HepG2 (cell line): ENCODE results near the gene P3H2. TPM values are rescaled to one million over a fixed set of nuclear protein-coding genes. Genes with fewer than 3 reads are reported as not detected.

Source experiments
- ATAC-seq: fragments of 200-7000 bp; cut with Tn5 transposase; 3 replicates; pipeline ENCODE4 v1.9.1; 2020; ENCODE audit warnings: mild to moderate bottlenecking, moderate library complexity
- BruUV-seq: library from RNA; stranded (reverse); fragments of 400-500 nt; replicated peaks from 2 replicates; lab custom pipeline; 2021; lab: Mats Ljungman, UMichigan
- CTCF ChIA-PET: fragments of 300-600 bp; formaldehyde crosslinking; extraction: SDS; loops from one replicate; lab custom pipeline; 2021; ENCODE audit warnings: low total read pairs, inconsistent platforms, low intra/inter-chr PET ratio; lab: Yijun Ruan, JAX
- POLR2A ChIA-PET: fragments of 350-600 bp; sonication (Branson Sonifier 250); formaldehyde crosslinking; loops from one replicate; lab custom pipeline; 2020; ENCODE audit warnings: antibody characterized with exemption, inconsistent platforms; lab: Yijun Ruan, JAX
- DNase-seq: peaks from one replicate; pipeline ENCODE4 v3.0.0-alpha.2; 2015; ENCODE audit warnings: low spot score
- FAIRE-seq: peaks from 3 replicates; lab custom pipeline; 2011; peaks lifted over from hg19 to GRCh38; lab: Jason Lieb, UNC
- H2AFZ ChIP-seq: one replicate; pipeline ENCODE4 v1.6.1; 2011; ENCODE audit warnings: low read length, inconsistent platforms
- H3K27ac ChIP-seq: fragments of 300-600 bp; 3 replicates; pipeline ENCODE4 v1.8.0; 2011; ENCODE audit warnings: mixed run types, mild to moderate bottlenecking, mixed read lengths, low read length, inconsistent platforms; ENCODE audit not compliant: insufficient read depth; ENCODE audit errors: extremely low read length
- H3K27me3 ChIP-seq, 2 experiments: fragments of 200-600 bp in 1 of 2; 2 replicates in 1 of 2; 3 replicates in 1 of 2; pipeline versions ENCODE4 v1.6.0 to v1.8.0; 2011; ENCODE audit warnings: low read length in 2 of 2, mild to moderate bottlenecking in 2 of 2, moderate library complexity in 2 of 2, inconsistent platforms in 1 of 2; ENCODE audit not compliant: insufficient read depth in 2 of 2, control insufficient read depth in 1 of 2
- H3K36me3 ChIP-seq, 2 experiments: fragments of 200-600 bp in 1 of 2; replicated peaks in 1 of 2; 2 replicates in 1 of 2; 3 replicates in 1 of 2; pipeline versions ENCODE4 v1.5.1 to v1.8.0; 2011; ENCODE audit warnings: low read length in 2 of 2, inconsistent platforms in 1 of 2; ENCODE audit not compliant: insufficient read depth in 2 of 2, control insufficient read depth in 1 of 2
- H3K4me1 ChIP-seq: 2 replicates; pipeline ENCODE4 v1.5.1; 2012; ENCODE audit warnings: low read length, inconsistent platforms; ENCODE audit not compliant: insufficient read depth
- H3K4me2 ChIP-seq: 2 replicates; pipeline ENCODE4 v1.6.0; 2011; ENCODE audit warnings: low read depth, low read length, inconsistent platforms
- H3K4me3 ChIP-seq, 3 experiments: fragments of 200-600 bp in 1 of 3; sonication (generic), shearing (Covaris generic) in 1 of 3; replicated peaks in 1 of 3; 2 replicates each; pipeline ENCODE4 v1.5.1; 2011 to 2016; ENCODE audit warnings: low read length in 3 of 3, inconsistent platforms in 2 of 3, low read depth in 2 of 3, mild to moderate bottlenecking in 2 of 3, control low read depth in 1 of 3, mixed read lengths in 1 of 3; ENCODE audit not compliant: insufficient read depth in 1 of 3
- H3K79me2 ChIP-seq: one replicate; pipeline ENCODE4 v1.6.1; 2011; ENCODE audit warnings: low read length, inconsistent platforms; ENCODE audit not compliant: insufficient read depth
- H3K9ac ChIP-seq: 2 replicates; pipeline ENCODE4 v1.6.0; 2011; ENCODE audit warnings: mild to moderate bottlenecking, low read depth, low read length, inconsistent platforms; ENCODE audit not compliant: insufficient read depth
- H3K9me3 ChIP-seq: 2 replicates; pipeline ENCODE4 v1.5.1; 2012; ENCODE audit warnings: mild to moderate bottlenecking, low read length
- H4K20me1 ChIP-seq: 2 replicates; pipeline ENCODE4 v1.6.0; 2011; ENCODE audit warnings: inconsistent platforms, mild to moderate bottlenecking, low read length, moderate library complexity; ENCODE audit not compliant: insufficient read depth
- ERF ChIP-seq: IDR thresholded peaks from 2 replicates; pipeline ENCODE4 v1.6.1; 2018; ENCODE audit warnings: missing biosample characterization, missing genetic modification reagents
- HMGXB4 ChIP-seq, 2 experiments: sonication (generic) in 1 of 2; formaldehyde crosslinking in 1 of 2; IDR thresholded peaks; 2 replicates each; pipeline versions ENCODE4 v1.4.0 to v1.6.1; 2018 to 2020; ENCODE audit warnings: missing genetic modification reagents in 2 of 2, borderline replicate concordance in 1 of 2, low read depth in 1 of 2, mild to moderate bottlenecking in 1 of 2, missing biosample characterization in 1 of 2
- MBD4 ChIP-seq: IDR thresholded peaks from 2 replicates; pipeline ENCODE4 v1.6.1; 2012; ENCODE audit warnings: low read length, inconsistent platforms, borderline replicate concordance
- MLLT10 ChIP-seq: sonication (generic); formaldehyde crosslinking; IDR thresholded peaks from 2 replicates; pipeline ENCODE4 v1.4.0; 2020; ENCODE audit warnings: missing genetic modification reagents
- NR1H2 ChIP-seq: sonication (generic); formaldehyde crosslinking; IDR thresholded peaks from 2 replicates; pipeline ENCODE4 v1.8.1; 2022; ENCODE audit warnings: low read depth, missing genetic modification reagents, borderline replicate concordance
- PCBP1 ChIP-seq: fragments of 200-400 bp; formaldehyde crosslinking; IDR thresholded peaks from 2 replicates; pipeline ENCODE4 v1.6.1; 2017; ENCODE audit warnings: mild to moderate bottlenecking, low read depth, low read length, borderline replicate concordance
- PHF5A ChIP-seq: IDR thresholded peaks from one replicate; pipeline ENCODE4 v1.6.1; 2018; ENCODE audit warnings: low read depth, missing genetic modification reagents; ENCODE audit not compliant: unreplicated experiment
- STAT6 ChIP-seq: sonication (generic); formaldehyde crosslinking; IDR thresholded peaks from 2 replicates; pipeline ENCODE4 v1.4.0; 2020; ENCODE audit warnings: missing genetic modification reagents, mild to moderate bottlenecking, borderline replicate concordance
- TFE3 ChIP-seq: IDR thresholded peaks from 2 replicates; pipeline ENCODE4 v1.6.1; 2016
- THYN1 ChIP-seq: sonication (generic); formaldehyde crosslinking; IDR thresholded peaks from 2 replicates; pipeline ENCODE4 v1.8.1; 2023; ENCODE audit warnings: low read depth, mild to moderate bottlenecking, moderate library complexity, missing genetic modification reagents, borderline replicate concordance
- ZBTB37 ChIP-seq: sonication (generic); formaldehyde crosslinking; IDR thresholded peaks from 2 replicates; pipeline ENCODE4 v1.4.0; 2020; ENCODE audit warnings: mild to moderate bottlenecking, missing genetic modification reagents
- ZNF160 ChIP-seq: sonication (generic); formaldehyde crosslinking; IDR thresholded peaks from 2 replicates; pipeline ENCODE4 v1.8.0; 2022; ENCODE audit warnings: mild to moderate bottlenecking, inconsistent platforms, missing genetic modification reagents
- ZNF20 ChIP-seq: sonication (generic); formaldehyde crosslinking; IDR thresholded peaks from 2 replicates; pipeline ENCODE4 v1.4.0; 2020; ENCODE audit warnings: mild to moderate bottlenecking, moderate library complexity, missing genetic modification reagents
- ZNF75D ChIP-seq: sonication (generic); formaldehyde crosslinking; IDR thresholded peaks from 2 replicates; pipeline ENCODE4 v1.8.1; 2023; ENCODE audit warnings: missing genetic modification reagents, mild to moderate bottlenecking, borderline replicate concordance
- WGBS: methylation state at CpG from one replicate; pipeline ENCODE4 v1.1.6; 2017; ENCODE audit warnings: low lambda C conversion rate; 5-methylcytosine and 5-hydroxymethylcytosine counted together
- in situ Hi-C: cut with HindIII; loops from 2 replicates; pipeline ENCODE4 v1.10.0; 2017; ENCODE audit warnings: low pct_unique_long_range_greater_than_20kb; ENCODE audit not compliant: extremely low pct_ligation_motif_present
- intact Hi-C: fragments of 100-400 bp; cut with micrococcal nuclease; formaldehyde crosslinking; loops from one replicate; pipeline ENCODE4 v1.10.0; 2022; ENCODE audit not compliant: unreplicated experiment
- polyA plus RNA-seq, 8 experiments: library from polyadenylated mRNA; depleted of rRNA in 3 of 8; stranded (reverse) in 7 of 8; unstranded in 1 of 8; fragments of >200 nt; fragmentation: Illumina TruSeq in 4 of 8; extraction: Trizol in 4 of 8; gene quantifications; 2 replicates each; pipeline versions ENCODE4 v1.2.1 to v1.2.3, GENCODE V29; 2011 to 2016; ENCODE audit warnings: low read depth in 4 of 8, missing spikeins in 1 of 8, mixed read lengths in 1 of 8; ENCODE audit not compliant: insufficient read depth in 1 of 8
- total RNA-seq, 5 experiments: library from RNA; depleted of rRNA; stranded (reverse); fragments of >200 nt; fragmentation: Illumina TruSeq; extraction: Trizol; gene quantifications; 2 replicates each; pipeline ENCODE4 v1.2.3, GENCODE V29; 2016; ENCODE audit warnings: low read depth in 1 of 5

The P3H2 gene
- total and polyA plus RNA-seq, 2 of the 13 experiments (the other 11 are each of a cell fraction or from before 2014, with no cell fraction given), result not detected

GRCh38 chr3:190120269-190121060 lies at the start of gene P3H2 (continued):
- TF ChIP-seq HMGXB4 (CRISPR knock-in tag; IDR thresholded peaks at IDR 0.05; ENCODE audit: borderline replicate concordance in 1 of 2, low read depth in 1 of 2), result peak; percentile 28 to 67; a peak in 1 of 4 replicates

- H3K79me2 ChIP-seq, result no peaks in the 10 kb centered on the region
- no peak overlapping the region for H3K9ac ChIP-seq
- no peaks in the 10 kb centered on the region for H3K27me3 ChIP-seq
- in situ Hi-C loops (no loop called here), intact Hi-C loops (no loop called here)
- ChIA-PET POLR2A (no interaction called here), CTCF (no interaction called here)
- H2AFZ ChIP-seq, result no peak overlapping the region
- 18% methylated on average over 2 of the region's 2 CpGs for WGBS
- H3K4me2 ChIP-seq, result no peak overlapping the region
- no peaks in the 10 kb centered on the region for H3K36me3 ChIP-seq
- no peak overlapping the region for H3K27ac ChIP-seq
- H3K4me1 ChIP-seq, result no peaks in the 10 kb centered on the region
- FAIRE-seq (no peak), ATAC-seq (no peak), DNase-seq (no peak)
- no TSS peak for BruUV-seq
- H4K20me1 ChIP-seq, result no peaks in the 10 kb centered on the region
- no peaks in the 10 kb centered on the region for H3K9me3 ChIP-seq
- H3K4me3 ChIP-seq, result no peak overlapping the region
- TF ChIP-seq THYN1 (no peak), ERF (no peak), MLLT10 (CRISPR knock-in tag) (no peak), ZNF160 (no peak), TFE3 (CRISPR knock-in tag) (no peak), ZBTB37 (CRISPR knock-in tag) (no peak), ZNF20 (no peak), ZNF75D (CRISPR knock-in tag) (no peak), NR1H2 (CRISPR knock-in tag) (no peak), STAT6 (no peak), PHF5A (no peak), MBD4 (no peak), PCBP1 (no peak)
Observed at GRCh38 chr3:190169877-190170276, 49.2 kb upstream of the P3H2 start.
